ENCODE results near the gene CFHR3.
"Not testable (repeated sequence)": the region's sequence is repeated elsewhere in the genome, so short reads cannot be mapped to it uniquely, and the experiment has no call there.

DNA sequence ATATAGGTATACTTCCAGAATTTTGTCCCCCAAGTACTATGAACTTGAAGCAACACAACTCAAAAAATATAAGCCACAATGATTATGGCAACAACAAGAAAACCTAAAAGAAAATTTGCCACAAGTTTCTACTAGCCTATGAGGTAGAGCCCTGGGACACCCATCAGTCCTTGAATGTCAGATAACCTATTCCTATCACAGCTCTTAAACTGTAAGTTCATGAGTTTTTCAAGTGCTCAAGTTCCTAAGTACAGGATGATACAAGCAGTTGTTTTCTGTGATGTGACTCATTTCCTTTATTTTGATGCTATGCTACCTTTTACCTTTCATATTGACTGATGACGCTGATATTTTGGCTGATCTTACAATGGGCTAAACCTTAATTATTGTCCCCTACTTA is 16.6 kb downstream of the CFHR3 start:
- not testable (repeated sequence) for TF ChIP-seq POLR2AphosphoS5 (IDR thresholded peaks at IDR 0.05)
- TF ChIP-seq, protein P1, sequence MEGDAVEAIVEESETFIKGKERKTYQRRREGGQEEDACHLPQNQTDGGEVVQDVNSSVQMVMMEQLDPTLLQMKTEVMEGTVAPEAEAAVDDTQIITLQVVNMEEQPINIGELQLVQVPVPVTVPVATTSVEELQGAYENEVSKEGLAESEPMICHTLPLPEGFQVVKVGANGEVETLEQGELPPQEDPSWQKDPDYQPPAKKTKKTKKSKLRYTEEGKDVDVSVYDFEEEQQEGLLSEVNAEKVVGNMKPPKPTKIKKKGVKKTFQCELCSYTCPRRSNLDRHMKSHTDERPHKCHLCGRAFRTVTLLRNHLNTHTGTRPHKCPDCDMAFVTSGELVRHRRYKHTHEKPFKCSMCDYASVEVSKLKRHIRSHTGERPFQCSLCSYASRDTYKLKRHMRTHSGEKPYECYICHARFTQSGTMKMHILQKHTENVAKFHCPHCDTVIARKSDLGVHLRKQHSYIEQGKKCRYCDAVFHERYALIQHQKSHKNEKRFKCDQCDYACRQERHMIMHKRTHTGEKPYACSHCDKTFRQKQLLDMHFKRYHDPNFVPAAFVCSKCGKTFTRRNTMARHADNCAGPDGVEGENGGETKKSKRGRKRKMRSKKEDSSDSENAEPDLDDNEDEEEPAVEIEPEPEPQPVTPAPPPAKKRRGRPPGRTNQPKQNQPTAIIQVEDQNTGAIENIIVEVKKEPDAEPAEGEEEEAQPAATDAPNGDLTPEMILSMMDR (IDR thresholded peaks at IDR 0.05) = not testable (repeated sequence)
